ACHN (cell line): ENCODE measurements around the gene CFHR4.
A peak's percentile ranks its signal among the peaks of the same experiment; 100 is the strongest.
"Not testable (repeated sequence)": the region's sequence is repeated elsewhere in the genome, so short reads cannot be mapped to it uniquely, and the experiment has no call there.

Experiments
- DNase-seq: peaks from one replicate; pipeline ENCODE4 v3.0.0-alpha.2; 2015
- in situ Hi-C: cut with HindIII; loops from 2 replicates; pipeline ENCODE4 v1.10.0; 2017; ENCODE audit warnings: low sequenced_read_pairs, low pct_ligation_motif_present, low pct_unique_long_range_greater_than_20kb

CFHR4 gene

DNA sequence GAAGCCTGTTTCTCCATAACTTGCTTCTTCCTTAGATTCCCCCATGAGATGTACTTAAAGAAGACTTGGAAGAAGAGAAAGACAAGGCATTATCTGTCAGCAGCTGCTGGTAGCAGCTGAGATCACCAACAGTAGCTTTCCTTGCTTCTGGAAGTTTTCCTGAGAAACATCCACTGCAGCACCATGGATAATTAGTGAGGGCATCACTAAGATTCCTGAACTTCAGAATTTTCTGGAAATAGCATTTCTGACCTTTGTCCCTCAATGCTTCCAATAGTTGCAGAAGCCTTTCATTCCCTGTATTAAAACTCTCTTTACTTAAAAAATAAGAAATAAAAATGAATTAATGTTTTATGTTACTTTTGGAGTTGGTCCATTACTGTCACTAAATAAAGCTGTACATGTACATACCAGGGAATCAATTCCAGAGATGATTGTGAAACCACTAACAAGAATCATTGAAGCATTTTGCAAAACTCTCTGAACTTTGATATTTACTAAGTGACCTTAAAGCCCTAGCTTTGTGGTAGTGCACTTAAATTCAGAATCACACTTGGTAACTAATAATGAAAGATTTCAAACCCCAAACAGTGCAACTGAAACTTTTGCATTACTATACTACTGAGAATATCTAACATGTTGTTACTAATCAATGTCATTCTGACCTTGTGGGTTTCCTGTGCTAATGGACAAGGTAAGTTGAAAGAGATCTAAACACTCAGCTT lies at the start of gene CFHR4:
Gene CFHR4 (plus strand): TSS at position 538 of the 725 bp plus-strand sequence. CDS start 99 bp downstream, at position 637.
- in situ Hi-C loops, result no loop called here
- no peak for DNase-seq

DNA sequence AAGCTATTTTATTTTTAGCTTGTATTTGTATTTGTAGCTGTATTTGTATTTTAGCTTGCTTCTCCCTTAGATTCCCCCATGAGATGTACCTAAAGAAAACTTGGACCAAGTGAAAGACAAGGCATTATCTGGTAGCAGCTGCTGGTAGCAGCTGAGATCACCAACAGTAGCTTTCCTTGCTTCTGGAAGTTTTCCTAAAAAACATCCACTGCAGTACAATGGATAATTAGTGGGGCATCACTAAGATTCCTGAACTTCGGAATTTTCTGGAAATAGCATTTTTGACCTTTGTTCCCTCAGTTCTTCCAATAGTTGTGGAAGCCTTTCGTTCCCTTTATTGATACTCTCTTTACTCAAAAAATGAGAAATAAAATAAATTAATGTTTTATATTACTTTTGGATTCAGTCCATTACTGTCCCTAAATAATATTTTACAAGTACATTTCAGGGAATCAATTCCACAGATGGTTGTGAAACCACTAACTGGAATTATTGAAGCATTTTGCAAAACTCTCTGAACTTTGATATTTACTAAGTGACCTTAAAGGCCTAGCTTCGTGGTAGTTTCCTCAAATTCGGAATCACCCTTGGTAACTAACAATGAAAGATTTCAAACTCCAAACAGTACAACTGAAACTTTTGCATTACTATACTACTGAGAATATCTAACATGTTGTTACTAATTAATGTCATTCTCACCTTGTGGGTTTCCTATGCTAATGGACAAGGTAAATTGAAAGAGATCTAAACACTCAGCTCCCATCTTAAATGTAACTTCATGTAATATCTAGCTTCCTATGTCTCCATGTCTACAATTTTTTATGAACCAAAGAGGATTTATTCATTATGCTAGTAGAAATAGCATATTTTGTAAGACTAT lies 38.0 kb upstream of the CFHR4 start:
- DNase-seq, in situ Hi-C loops: not testable (repeated sequence)

DNA sequence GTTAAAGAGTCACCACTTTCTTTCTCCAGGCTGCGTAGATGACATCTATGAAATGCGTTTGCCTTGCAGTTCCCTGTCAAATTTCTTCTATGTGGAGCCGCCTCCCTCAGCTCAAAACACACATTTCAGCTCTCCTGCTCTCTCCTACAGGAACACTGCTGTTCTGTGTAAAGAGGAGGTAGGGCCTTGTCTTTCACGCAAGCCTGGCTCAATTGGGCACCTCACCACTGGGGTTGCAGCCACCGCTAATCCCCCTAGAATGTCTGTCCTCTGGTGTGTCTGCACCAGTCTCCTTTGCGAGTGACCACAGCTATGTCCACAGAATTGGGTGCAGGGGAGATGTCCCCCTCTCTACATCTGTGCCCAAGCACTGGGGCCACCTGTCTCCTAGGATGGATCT lies 31.8 kb upstream of the CFHR4 start:
- DNase-seq, result no peak
- in situ Hi-C loops, result no loop called here

DNA sequence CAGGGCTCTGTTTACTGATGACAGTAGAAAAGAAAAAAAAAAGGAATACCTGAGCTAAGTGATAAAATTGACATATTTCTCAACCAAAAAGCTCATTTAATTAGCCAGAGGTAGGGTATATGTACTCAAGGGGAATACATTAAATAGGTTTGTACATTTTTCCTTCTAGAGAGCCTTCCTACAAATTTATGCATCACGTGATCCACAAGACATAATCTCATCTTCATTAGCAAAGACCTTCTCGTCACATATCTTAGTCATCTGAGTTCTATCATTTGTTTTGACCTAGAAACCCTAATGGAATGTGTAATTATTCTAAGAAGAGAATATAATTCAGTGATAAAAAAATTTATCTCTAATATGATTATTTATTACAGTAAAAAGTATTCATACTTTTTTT lies 30.7 kb upstream of the CFHR4 start:
- in situ Hi-C loops, result no loop called here
- DNase-seq, result no peak

DNA sequence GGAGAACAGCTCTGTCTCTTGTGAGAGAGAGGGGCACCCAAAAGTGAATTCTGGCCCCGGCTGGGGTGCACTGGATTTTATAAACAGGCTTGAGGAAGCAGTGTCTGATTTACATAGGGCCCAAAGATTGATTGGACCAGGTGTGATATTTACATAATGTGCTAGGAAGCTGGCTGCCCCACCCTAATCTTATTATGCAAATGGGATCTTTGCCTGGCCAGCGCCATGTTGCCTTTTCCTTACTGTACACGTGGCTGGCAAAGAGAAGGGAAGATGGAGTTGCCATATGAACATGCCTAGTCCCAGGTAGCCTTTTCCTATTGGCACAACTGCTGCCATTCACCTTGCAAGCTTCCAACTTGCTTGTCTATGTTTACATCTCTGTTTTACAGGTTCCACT lies 29.0 kb upstream of the CFHR4 start:
- DNase-seq, result no peak
- in situ Hi-C loops, result no loop called here

DNA sequence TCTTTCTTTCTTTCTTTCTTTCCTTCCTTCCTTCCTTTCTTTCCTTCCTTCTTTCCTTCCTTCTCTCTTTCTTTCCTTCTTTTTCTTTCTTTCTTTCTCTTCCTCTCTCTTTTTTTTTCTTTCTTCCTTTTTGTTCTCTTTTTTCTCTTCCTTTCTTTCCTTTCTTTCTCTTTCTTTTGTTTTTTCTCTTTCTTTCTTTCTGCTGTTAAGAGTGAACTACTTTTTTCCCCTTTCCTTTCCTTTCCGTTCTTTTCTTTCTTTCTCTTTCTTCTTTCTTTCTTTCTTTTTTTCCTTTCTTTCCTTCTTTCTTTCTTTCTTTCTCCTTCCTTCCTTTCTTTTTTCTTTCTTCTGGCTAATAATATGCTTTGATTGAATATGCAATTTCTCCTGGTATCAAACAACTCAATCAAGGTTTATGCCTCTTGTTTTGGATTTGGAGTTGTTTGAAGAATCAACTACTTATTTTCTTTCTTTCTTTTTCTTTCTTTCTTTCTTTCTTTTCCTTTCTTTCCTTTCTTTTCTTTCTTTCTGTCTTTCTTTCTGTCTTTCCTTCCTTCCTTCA lies 27.4 kb upstream of the CFHR4 start:
- no peak for DNase-seq
- in situ Hi-C loops, result no loop called here

DNA sequence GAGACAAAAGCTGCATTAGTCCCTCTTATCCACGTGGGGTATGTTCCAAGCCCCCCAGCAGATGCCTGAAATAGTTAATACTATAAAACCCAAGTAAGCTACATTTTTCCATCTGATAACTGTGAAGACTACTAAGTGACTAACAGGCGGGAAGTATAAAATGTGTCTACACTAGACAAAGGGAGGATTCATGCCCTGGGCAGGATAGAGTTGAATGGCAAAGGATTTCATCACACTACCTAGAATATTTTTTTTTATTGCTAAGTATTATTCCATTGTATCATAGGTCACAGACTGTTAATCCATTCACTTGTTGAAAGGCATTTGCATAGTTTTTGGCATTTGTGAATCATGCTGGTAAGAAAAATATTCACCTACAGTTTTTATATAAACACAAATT lies 26.4 kb upstream of the CFHR4 start:
- DNase-seq, result no peak
- in situ Hi-C loops, result no loop called here

DNA sequence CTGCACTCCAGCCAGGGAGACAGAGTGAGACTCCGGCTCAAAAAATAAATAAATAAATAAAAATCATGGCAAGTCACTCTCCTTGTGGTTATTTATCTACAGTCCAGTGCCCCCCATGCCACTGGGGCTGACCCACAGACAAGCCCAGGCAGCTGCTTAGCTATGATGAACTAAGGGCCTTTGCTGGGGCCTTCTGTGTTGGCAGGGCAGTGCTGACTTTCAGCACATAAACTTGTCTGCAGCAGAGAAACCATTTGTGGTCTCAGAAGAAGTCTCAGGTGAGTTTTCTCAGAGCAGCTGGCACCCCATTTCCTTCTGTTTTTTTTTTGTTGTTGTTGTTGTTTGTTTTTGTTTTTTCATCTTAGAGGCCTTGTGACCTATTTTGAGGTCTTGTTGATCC lies 20.9 kb upstream of the CFHR4 start:
- in situ Hi-C loops, result no loop called here
- no peak for DNase-seq

DNA sequence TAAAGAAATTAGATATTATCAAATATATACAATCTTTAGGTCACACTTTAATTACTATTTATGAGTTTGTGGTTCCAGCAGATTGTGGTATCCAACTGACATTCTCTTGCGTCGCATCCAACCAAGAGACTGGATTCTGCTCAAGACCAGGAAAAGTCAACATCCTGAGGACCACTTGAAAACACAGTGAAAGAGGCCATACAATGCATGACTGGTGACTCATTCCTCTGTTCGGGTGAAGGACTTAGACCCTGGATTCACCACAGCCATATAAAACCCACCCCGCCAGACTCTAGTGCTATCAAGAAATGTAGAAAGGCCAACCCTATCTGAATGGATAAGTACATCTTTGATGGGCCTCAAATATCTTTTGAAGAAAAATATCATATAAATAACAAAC lies 14.5 kb upstream of the CFHR4 start:
- in situ Hi-C loops, result no loop called here
- no peak for DNase-seq

DNA sequence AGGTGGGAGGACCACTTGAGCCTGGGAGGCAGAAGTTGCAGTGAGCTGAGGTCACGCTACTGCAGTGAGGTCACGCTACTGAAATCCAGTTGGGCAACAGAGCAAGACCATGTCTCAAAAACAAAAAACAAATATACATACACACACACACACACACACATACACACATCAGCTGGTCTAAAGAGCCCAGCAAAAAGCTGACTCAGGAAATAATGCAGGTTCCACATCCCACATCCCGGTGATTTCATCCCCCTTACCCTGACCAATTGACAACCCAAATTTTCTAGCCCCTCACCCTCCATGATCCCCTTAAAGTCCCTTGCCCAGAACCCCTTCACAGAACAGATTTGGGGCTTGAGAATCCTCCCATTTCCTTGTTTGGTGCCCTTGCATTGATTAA lies 11.9 kb upstream of the CFHR4 start:
- no peak for DNase-seq
- in situ Hi-C loops, result no loop called here

DNA sequence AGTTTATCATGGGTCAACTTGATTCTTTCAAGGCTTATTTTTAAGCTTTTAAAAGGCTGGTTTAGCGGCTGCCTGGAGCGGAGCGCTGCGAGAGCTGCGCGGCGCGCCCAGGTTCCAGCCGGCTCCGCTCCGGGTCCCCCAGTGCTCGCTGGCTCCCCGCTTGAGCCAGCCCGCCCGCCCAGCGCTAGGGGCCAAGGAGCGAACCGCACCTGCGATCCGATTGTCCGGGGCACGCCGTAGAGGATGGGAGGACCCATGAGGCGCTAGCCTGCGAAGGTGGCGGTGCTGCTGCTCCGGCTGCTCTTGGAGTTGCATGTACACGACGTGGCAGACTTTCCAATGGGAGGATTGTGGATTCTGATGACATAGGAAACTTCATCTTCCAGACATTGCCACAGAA lies 9.9 kb upstream of the CFHR4 start:
- DNase-seq, result no peak
- in situ Hi-C loops, result no loop called here

DNA sequence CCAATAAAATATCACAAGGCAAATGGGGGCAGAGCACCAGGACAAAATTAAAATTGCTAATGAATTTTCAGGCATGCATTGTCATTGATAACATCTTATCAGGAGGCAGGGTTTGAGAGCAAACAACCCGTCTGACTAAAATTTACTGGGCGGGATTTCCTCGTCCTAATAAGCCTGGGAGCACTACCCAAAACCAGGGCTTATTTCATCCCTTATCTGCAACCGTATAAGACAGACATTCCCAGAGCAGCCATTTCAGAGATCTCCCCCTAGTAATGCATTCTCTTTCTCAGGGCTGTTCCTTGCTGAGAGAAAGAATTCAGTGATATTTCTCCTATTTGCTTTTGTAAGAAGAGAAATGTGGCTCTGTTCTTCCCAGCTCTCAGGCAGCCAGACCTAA lies 1.3 kb upstream of the CFHR4 start:
- in situ Hi-C loops, DNase-seq: not testable (repeated sequence)

DNA sequence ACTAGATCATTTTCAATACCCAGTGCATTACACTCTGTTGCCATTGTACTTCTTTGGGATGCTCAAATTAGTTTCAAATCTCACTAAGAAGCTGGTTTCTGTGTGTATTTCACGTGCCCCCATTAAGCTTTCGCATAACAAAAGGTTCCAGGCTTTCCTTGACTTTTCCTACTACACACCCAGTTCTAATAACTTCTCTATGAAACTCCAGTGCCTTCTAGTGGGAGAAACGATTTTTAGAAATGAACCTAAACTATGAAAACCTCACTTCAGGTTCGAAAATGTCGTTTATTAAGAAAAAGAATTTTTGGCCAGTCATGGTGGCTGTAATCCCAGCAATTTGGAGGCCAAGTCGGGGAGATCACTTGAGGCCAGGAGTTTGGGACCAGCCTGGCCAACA lies 2.8 kb downstream of the CFHR4 start:
- peak; percentile 6 for DNase-seq
- in situ Hi-C loops, result no loop called here

DNA sequence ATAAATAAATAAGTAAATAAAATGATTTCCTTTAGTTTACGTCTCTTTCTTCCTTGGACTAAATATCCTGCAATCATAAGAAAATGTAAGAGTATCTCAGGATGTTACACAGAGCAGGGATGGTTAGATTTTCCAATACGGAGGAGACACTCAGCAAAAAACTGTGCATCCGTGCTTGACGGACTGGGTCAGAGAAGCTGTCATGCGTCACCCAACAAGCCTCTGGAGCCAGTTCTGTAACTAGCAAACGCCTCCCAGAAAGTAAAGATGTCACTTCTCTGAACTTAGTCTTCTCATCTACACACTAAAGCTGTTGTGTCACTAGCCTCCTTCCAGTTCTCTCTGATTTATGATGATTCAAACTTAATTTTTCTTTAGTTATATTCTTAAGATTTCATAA lies 3.4 kb downstream of the CFHR4 start:
- in situ Hi-C loops, result no loop called here

DNA sequence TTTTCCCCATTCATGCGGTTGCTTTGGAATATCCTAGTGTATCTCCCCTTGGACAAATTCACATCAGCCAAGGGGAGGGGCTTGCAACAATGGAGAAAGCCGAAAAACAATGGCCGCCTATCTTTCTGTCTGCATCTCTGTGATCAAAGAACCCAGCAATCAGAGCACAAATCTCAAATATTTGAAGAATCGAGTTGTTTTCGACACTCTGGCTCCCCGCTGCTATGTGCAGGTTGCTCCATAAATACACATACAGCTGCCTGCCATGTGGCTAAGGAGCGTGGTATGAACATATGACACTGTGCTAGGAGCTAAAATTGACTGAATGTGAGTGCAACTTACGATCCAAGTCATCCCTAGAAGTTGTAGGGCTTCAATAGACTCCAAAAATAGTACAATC lies 8.5 kb downstream of the CFHR4 start:
- no peak for DNase-seq
- in situ Hi-C loops, result no loop called here

More for the DNA sequence above, 3.4 kb downstream of the CFHR4 start:
- DNase-seq, result no peak

DNA sequence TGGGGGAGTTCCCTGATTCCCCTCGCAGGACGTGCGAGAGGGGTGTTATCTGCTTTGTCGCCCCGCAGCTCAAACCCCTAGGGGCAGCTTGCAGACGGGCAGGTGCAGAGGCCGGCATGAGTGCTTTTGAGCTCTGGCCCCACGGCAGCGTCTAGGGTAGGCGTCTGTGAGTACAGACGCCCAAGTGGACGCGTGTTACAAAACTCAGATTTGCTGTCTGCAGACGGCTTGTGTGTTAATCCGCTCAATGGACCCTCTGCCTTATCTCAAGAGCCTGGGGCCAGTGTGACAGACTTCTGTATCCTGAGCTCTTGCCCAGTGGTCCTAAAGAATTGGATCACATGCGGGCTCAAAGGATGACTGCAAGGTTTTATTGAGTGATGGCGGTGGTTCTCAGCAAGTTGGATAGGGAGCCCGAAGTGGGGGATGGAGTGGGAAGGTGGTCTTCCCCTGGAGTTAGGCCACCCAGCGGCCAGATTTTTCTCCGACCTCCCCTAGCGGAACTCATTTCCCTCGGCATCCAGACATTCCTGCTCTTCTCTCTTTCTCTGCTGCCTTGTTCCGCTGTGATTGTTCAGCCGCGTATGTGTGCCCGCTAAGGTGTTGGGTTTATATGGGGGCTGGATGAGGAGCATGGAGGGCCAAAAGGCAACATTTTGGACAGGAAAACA lies 9.4 kb downstream of the CFHR4 start:
- DNase-seq, result no peak
- in situ Hi-C loops, result no loop called here

DNA sequence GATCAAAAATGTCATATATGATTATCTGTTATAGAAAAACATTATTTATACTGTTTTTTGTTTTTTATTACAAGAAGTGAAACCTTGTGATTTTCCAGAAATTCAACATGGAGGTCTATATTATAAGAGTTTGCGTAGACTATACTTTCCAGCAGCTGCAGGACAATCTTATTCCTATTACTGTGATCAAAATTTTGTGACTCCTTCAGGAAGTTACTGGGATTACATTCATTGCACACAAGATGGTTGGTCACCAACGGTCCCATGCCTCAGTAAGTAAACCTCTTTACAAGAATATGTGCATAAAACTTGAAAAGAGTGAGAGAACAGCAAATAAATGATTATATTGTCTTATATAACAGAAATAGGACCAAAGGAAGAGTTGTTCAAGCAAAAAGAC lies 14.5 kb downstream of the CFHR4 start:
- no peak for DNase-seq
- in situ Hi-C loops, result no loop called here

DNA sequence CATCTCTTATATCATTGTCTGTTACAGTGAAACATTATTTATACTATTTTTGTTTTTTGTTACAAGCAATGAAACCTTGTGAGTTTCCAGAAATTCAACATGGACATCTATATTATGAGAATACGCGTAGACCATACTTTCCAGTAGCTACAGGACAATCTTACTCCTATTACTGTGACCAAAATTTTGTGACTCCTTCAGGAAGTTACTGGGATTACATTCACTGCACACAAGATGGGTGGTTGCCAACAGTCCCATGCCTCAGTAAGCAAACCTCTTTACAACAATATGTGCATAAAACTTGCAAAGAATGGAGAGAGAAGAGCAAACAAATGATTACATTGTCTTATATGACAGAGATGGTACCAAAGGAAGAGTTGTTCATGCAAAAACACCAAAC lies 22.4 kb downstream of the CFHR4 start:
- peak; percentile 22 for DNase-seq
- in situ Hi-C loops, result no loop called here

DNA sequence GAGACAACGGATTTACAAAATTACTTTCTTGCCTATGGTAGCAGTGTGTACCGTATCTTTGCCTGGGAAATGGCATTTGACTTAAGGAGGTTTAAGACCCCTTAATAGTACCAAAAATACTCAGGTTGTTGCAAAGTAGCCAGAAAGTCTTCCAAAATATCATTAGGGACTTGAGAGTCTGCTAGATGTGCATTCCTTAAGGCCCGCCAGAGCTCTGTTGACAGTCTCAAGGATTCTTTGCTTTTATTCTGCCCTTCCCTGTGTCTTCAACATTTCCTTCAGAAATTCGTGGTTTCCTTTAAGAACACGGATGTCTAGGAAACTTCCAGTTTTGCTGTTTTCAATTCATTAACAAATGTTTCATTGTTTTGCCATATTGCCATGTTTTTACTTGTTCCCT lies 24.4 kb downstream of the CFHR4 start:
- in situ Hi-C loops, DNase-seq: not testable (repeated sequence)
